Endothelial cell of umbilical vein (primary cell): ENCODE results near the gene CHRM3.

ENCODE experiments used
- CTCF ChIP-seq, 2 donors: IDR thresholded peaks; 1 replicate in 1 of 2; 2 replicates in 1 of 2; pipeline ENCODE4 v1.5.1; 2011; ENCODE audit warnings: low read length in 2 of 2, mild to moderate bottlenecking in 2 of 2, moderate library complexity in 2 of 2, control low read depth in 1 of 2, inconsistent platforms in 1 of 2, low read depth in 1 of 2; ENCODE audit not compliant: insufficient read depth in 1 of 2; ENCODE audit errors: extremely low read depth in 1 of 2
- EZH2 ChIP-seq: IDR thresholded peaks from 2 replicates; pipeline ENCODE4 v1.6.1; 2012; ENCODE audit warnings: borderline replicate concordance, low read depth, mild to moderate bottlenecking, moderate library complexity, low read length, inconsistent platforms; ENCODE audit not compliant: severe bottlenecking
- FOS ChIP-seq: IDR thresholded peaks from 2 replicates; pipeline ENCODE4 v1.6.1; 2011; ENCODE audit warnings: mild to moderate bottlenecking, low read length, moderate library complexity, borderline replicate concordance; ENCODE audit not compliant: insufficient read depth
- GATA2 ChIP-seq: IDR thresholded peaks from 2 replicates; pipeline ENCODE4 v1.7.0; 2011; ENCODE audit warnings: low read depth, mild to moderate bottlenecking, moderate library complexity, mixed read lengths, low read length; ENCODE audit not compliant: insufficient read length, insufficient read depth
- JUN ChIP-seq: IDR thresholded peaks from 2 replicates; pipeline ENCODE4 v1.6.1; 2011; ENCODE audit warnings: borderline replicate concordance, low read depth; ENCODE audit not compliant: insufficient read length, insufficient read depth
- MAX ChIP-seq: IDR thresholded peaks from 2 replicates; pipeline ENCODE4 v1.6.1; 2011; ENCODE audit not compliant: insufficient read depth, insufficient read length
- MYC ChIP-seq: IDR thresholded peaks from one replicate; pipeline ENCODE4 v1.6.1; 2011; ENCODE audit warnings: mild to moderate bottlenecking, low read depth, low read length
- POLR2A ChIP-seq: IDR thresholded peaks from 2 replicates; pipeline ENCODE4 v1.6.1; 2012; ENCODE audit warnings: low read depth, mild to moderate bottlenecking, control low read depth, low read length
- POLR2AphosphoS5 ChIP-seq: IDR thresholded peaks from 2 replicates; pipeline ENCODE4 v1.6.1; 2012; ENCODE audit warnings: low read depth, mild to moderate bottlenecking, control low read depth, low read length, moderate library complexity; ENCODE audit not compliant: insufficient read depth

GRCh38 chr1:239363930-239364329 is 22.4 kb upstream of the CHRM3 start:
- TF ChIP-seq POLR2A: no peak
- TF ChIP-seq CTCF (IDR thresholded peaks at IDR 0.05; ENCODE audit: extremely low read depth in 1 of 2, insufficient read depth in 1 of 2, low read depth in 1 of 2, low read length in 2 of 2): no peak
- TF ChIP-seq MAX: no peak
- TF ChIP-seq MYC: no peak
- TF ChIP-seq POLR2AphosphoS5: no peak
- no peak for TF ChIP-seq EZH2
- no peak for TF ChIP-seq FOS
- TF ChIP-seq JUN: no peak
- TF ChIP-seq GATA2: no peak
